ENCODE data around the gene GTF3C4. TPM values are rescaled to one million over a fixed set of nuclear protein-coding genes. Genes with fewer than 3 reads are reported as not detected.

Gene GTF3C4
- polyA plus RNA-seq, 1 of the 3 experiments (the other 2 are of a cell fraction): 2.8 TPM

DNA sequence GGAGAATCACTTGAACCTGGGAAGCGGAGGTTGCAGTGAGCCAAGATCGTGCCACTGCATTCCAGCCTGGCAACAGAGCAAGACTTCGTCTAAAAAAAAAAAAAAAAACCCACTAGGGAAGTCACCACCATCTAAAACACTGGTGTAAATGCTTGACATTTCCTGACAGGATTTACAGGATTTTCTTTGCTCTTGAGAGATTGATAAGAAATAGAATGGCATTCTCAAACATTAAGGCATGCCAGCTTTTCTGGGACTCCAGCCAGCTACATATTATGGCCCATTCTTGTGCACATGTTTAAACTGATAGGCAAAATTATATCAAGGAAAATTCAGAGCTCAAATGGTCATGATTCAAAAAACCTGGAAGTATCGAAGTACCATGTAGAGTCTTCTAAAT, 28.7 kb downstream of the GTF3C4 start:
- Histone ChIP-seq H3F3A (replicated peaks; ENCODE audit: insufficient read depth) (peaks cover 8% of the 10 kb centered on the region), H3K9me3 (peaks cover 11% of the 10 kb centered on the region; the same call in 1 of the 2 replicates), H3K4me2 (no peak overlapping the region), H3K36me3 (replicated peaks in 1 of 2; ENCODE audit: control insufficient read depth in 1 of 2, insufficient read depth in 2 of 2, low read length in 1 of 2) (peaks cover under 1 to 7% of the 10 kb centered on the region in 2 experiments), H3K27me3 (ENCODE audit: insufficient read depth) (no peaks in the 10 kb centered on the region), H3K27ac (ENCODE audit: low read depth in 2 of 2, low read length in 1 of 2) (no peak overlapping the region), H3K9ac (no peak overlapping the region), H3K79me2 (ENCODE audit: insufficient read depth) (no peaks in the 10 kb centered on the region), H3K9me2 (no peaks in the 10 kb centered on the region), H4K20me1 (ENCODE audit: insufficient read depth) (no peaks in the 10 kb centered on the region), H3K4me1 (ENCODE audit: control insufficient read depth in 1 of 2, insufficient read depth in 2 of 2, low read depth in 1 of 2, low read length in 1 of 2) (no peaks in the 10 kb centered on the region), H3K4me3 (ENCODE audit: low read depth in 2 of 2, low read length in 1 of 2) (no peak overlapping the region), H2AFZ (ENCODE audit: low read depth) (no peak overlapping the region)
- TF ChIP-seq MXI1 (IDR thresholded peaks at IDR 0.05; ENCODE audit: low read depth, low read length): no peak
- TF ChIP-seq TAF1 (IDR thresholded peaks at IDR 0.05; ENCODE audit: borderline replicate concordance, low read depth, low read length): no peak
- no peak for TF ChIP-seq RCOR1 (IDR thresholded peaks at IDR 0.05; ENCODE audit: low read length)
- POLR2A ChIA-PET: no interaction called here
- CTCF ChIA-PET: interaction anchor here (0.7 to 1.5 kb wide), 3 partner anchors 100 to 166 kb away, joined by 3 to 5 read pairs (median 3); no protein-coding TSS in a partner anchor
- WGBS (ENCODE audit: low lambda C conversion rate): 45% methylated on average over 4 of the region's 4 CpGs
- no peak for DNase-seq

DNA sequence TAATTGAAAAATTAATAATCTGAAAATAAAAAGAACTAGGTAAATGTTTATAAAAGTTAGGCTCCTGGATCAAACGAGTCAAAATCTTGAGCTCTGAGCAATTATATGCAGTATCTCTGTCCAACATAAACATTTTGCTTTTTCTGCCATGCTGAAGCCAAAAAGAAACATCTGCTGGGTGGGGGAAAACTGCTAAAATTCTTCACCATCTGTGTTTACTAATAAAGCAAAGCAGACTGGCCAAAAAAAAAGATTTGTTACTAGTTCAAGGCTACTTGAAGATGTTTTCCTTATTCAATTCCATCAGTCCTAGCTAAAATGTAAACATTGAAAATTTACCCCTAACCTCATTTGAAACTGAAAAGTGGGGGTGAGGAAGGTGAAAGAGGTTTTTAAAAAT, 29.7 kb downstream of the GTF3C4 start:
- ChIA-PET CTCF (interaction anchor here (1.5 kb wide), 1 partner anchor 99 kb away, joined by 5 read pairs; no protein-coding TSS in a partner anchor), POLR2A (no interaction called here)
- no peak overlapping the region for H3K4me3 ChIP-seq (ENCODE audit: low read depth in 2 of 2, low read length in 1 of 2)
- no peaks in the 10 kb centered on the region for H3K4me1 ChIP-seq (ENCODE audit: control insufficient read depth in 1 of 2, insufficient read depth in 2 of 2, low read depth in 1 of 2, low read length in 1 of 2)
- no peaks in the 10 kb centered on the region for H3K9me2 ChIP-seq
- no peak overlapping the region for H3K27ac ChIP-seq (ENCODE audit: low read depth in 2 of 2, low read length in 1 of 2)
- WGBS (ENCODE audit: low lambda C conversion rate): 0% methylated on average over 1 of the region's 1 CpG
- H3K9ac ChIP-seq: no peak overlapping the region
- DNase-seq: no peak
- H2AFZ ChIP-seq (ENCODE audit: low read depth): no peak overlapping the region
- peaks cover 4% of the 10 kb centered on the region for H3F3A ChIP-seq (replicated peaks; ENCODE audit: insufficient read depth)
- no peaks in the 10 kb centered on the region for H3K27me3 ChIP-seq (ENCODE audit: insufficient read depth)
- H3K4me2 ChIP-seq: no peak overlapping the region
- H4K20me1 ChIP-seq (ENCODE audit: insufficient read depth): no peaks in the 10 kb centered on the region
- no peaks in the 10 kb centered on the region for H3K79me2 ChIP-seq (ENCODE audit: insufficient read depth)
- H3K36me3 ChIP-seq (replicated peaks in 1 of 2; ENCODE audit: control insufficient read depth in 1 of 2, insufficient read depth in 2 of 2, low read length in 1 of 2): no peaks in the 10 kb centered on the region
- H3K9me3 ChIP-seq: peaks cover 11% of the 10 kb centered on the region; the same call in 1 of the 2 replicates
- TF ChIP-seq RCOR1 (IDR thresholded peaks at IDR 0.05; ENCODE audit: low read length) (no peak), SMC3 (IDR thresholded peaks at IDR 0.05; ENCODE audit: low read depth, low read length) (no peak), SIN3A (IDR thresholded peaks at IDR 0.05; ENCODE audit: borderline replicate concordance, low read depth, low read length) (no peak), NFIC (IDR thresholded peaks at IDR 0.05; ENCODE audit: borderline replicate concordance) (no peak)
- TF ChIP-seq, protein P1, sequence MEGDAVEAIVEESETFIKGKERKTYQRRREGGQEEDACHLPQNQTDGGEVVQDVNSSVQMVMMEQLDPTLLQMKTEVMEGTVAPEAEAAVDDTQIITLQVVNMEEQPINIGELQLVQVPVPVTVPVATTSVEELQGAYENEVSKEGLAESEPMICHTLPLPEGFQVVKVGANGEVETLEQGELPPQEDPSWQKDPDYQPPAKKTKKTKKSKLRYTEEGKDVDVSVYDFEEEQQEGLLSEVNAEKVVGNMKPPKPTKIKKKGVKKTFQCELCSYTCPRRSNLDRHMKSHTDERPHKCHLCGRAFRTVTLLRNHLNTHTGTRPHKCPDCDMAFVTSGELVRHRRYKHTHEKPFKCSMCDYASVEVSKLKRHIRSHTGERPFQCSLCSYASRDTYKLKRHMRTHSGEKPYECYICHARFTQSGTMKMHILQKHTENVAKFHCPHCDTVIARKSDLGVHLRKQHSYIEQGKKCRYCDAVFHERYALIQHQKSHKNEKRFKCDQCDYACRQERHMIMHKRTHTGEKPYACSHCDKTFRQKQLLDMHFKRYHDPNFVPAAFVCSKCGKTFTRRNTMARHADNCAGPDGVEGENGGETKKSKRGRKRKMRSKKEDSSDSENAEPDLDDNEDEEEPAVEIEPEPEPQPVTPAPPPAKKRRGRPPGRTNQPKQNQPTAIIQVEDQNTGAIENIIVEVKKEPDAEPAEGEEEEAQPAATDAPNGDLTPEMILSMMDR (IDR thresholded peaks at IDR 0.05): no peak

DNA sequence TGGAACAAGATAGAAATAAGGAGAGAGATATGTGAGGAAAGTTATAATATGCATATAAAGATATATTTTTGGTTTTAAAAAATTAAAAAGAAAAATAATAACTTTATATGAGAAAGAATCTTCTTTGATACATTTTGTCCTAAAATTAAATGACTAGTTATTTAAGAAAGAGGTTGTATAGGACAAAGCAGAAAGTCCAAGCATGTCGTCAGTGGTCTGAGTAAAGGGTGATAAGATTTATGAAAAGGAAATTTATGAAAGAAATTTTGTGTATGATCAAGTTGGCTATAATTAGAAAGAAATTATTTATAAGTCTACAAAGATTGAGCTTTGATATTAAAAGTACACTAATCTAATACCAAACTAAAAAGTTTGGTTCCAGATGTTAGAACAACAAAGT, 32.0 kb downstream of the GTF3C4 start:
- 2% methylated on average over 1 of the region's 1 CpG for WGBS (ENCODE audit: low lambda C conversion rate)
- H3K27me3 ChIP-seq (ENCODE audit: insufficient read depth): no peaks in the 10 kb centered on the region
- POLR2A ChIA-PET: no interaction called here
- TF ChIP-seq, protein P2, sequence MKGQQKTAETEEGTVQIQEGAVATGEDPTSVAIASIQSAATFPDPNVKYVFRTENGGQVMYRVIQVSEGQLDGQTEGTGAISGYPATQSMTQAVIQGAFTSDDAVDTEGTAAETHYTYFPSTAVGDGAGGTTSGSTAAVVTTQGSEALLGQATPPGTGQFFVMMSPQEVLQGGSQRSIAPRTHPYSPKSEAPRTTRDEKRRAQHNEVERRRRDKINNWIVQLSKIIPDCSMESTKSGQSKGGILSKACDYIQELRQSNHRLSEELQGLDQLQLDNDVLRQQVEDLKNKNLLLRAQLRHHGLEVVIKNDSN (IDR thresholded peaks at IDR 0.05; ENCODE audit: borderline replicate concordance, low read depth): no peak
- no peak for TF ChIP-seq TCF12 (IDR thresholded peaks at IDR 0.05)
- no peak for TF ChIP-seq MEF2A (IDR thresholded peaks at IDR 0.05; ENCODE audit: borderline replicate concordance, low read depth)
- no peak for TF ChIP-seq JUND (IDR thresholded peaks at IDR 0.05)
- TF ChIP-seq, protein P3, sequence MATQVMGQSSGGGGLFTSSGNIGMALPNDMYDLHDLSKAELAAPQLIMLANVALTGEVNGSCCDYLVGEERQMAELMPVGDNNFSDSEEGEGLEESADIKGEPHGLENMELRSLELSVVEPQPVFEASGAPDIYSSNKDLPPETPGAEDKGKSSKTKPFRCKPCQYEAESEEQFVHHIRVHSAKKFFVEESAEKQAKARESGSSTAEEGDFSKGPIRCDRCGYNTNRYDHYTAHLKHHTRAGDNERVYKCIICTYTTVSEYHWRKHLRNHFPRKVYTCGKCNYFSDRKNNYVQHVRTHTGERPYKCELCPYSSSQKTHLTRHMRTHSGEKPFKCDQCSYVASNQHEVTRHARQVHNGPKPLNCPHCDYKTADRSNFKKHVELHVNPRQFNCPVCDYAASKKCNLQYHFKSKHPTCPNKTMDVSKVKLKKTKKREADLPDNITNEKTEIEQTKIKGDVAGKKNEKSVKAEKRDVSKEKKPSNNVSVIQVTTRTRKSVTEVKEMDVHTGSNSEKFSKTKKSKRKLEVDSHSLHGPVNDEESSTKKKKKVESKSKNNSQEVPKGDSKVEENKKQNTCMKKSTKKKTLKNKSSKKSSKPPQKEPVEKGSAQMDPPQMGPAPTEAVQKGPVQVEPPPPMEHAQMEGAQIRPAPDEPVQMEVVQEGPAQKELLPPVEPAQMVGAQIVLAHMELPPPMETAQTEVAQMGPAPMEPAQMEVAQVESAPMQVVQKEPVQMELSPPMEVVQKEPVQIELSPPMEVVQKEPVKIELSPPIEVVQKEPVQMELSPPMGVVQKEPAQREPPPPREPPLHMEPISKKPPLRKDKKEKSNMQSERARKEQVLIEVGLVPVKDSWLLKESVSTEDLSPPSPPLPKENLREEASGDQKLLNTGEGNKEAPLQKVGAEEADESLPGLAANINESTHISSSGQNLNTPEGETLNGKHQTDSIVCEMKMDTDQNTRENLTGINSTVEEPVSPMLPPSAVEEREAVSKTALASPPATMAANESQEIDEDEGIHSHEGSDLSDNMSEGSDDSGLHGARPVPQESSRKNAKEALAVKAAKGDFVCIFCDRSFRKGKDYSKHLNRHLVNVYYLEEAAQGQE (IDR thresholded peaks at IDR 0.05; ENCODE audit: low read depth, low read length): no peak
- TF ChIP-seq RAD21 (IDR thresholded peaks at IDR 0.05; ENCODE audit: low read length): no peak
- TF ChIP-seq, protein P1 (IDR thresholded peaks at IDR 0.05): no peak

More for the DNA sequence above, 32.0 kb downstream of the GTF3C4 start:
- Histone ChIP-seq H2AFZ (ENCODE audit: low read depth) (no peak overlapping the region), H3K4me1 (ENCODE audit: control insufficient read depth in 1 of 2, insufficient read depth in 2 of 2, low read depth in 1 of 2, low read length in 1 of 2) (no peaks in the 10 kb centered on the region), H3K9me3 (peaks cover 11% of the 10 kb centered on the region; the same call in 1 of the 2 replicates), H3K27ac (ENCODE audit: low read depth in 2 of 2, low read length in 1 of 2) (no peak overlapping the region), H3K4me2 (no peak overlapping the region), H3K9ac (no peak overlapping the region), H3K9me2 (no peaks in the 10 kb centered on the region), H4K20me1 (ENCODE audit: insufficient read depth) (no peaks in the 10 kb centered on the region), H3K36me3 (replicated peaks in 1 of 2; ENCODE audit: control insufficient read depth in 1 of 2, insufficient read depth in 2 of 2, low read length in 1 of 2) (no peaks in the 10 kb centered on the region), H3K79me2 (ENCODE audit: insufficient read depth) (no peaks in the 10 kb centered on the region), H3F3A (replicated peaks; ENCODE audit: insufficient read depth) (peaks cover 2% of the 10 kb centered on the region), H3K4me3 (ENCODE audit: low read depth in 2 of 2, low read length in 1 of 2) (no peak overlapping the region)
- no peak for DNase-seq
- CTCF ChIA-PET: no interaction called here
